RWPE1 (cell line): Measurements from ENCODE around the gene IL6R.

Experiments used
- CTCF ChIA-PET: fragments of 350-600 bp; sonication (Branson Sonifier 250); formaldehyde crosslinking; extraction: SDS; loops from one replicate; lab custom pipeline; 2021; lab: Yijun Ruan, JAX
- POLR2A ChIA-PET: fragments of 400-600 bp; formaldehyde crosslinking; extraction: SDS; loops from one replicate; lab custom pipeline; 2020; ENCODE audit warnings: antibody characterized with exemption; ENCODE audit not compliant: low non-redundant PET; lab: Yijun Ruan, JAX
- DNase-seq: peaks from one replicate; pipeline ENCODE4 v3.0.0; 2012; ENCODE audit warnings: low spot score
- H3K27ac ChIP-seq: fragments of 450-650 bp; 2 replicates; pipeline ENCODE4 v1.5.1; 2017
- CTCF ChIP-seq: fragments of 450-650 bp; conservative IDR thresholded peaks from 2 replicates; pipeline ENCODE4 v1.5.1; 2017; ENCODE audit warnings: low read depth, mild to moderate bottlenecking

Gene IL6R

GRCh38 chr1:154493276-154493675 is 88.1 kb downstream of the IL6R start:
- H3K27ac ChIP-seq: no peak overlapping the region
- DNase-seq: no peak
- POLR2A ChIA-PET: no interaction called here
- CTCF ChIA-PET: no interaction called here
- TF ChIP-seq CTCF: no peak

GRCh38 chr1:154495496-154496273 is 90.5 kb downstream of the IL6R start:
- H3K27ac ChIP-seq: no peak overlapping the region
- POLR2A ChIA-PET: no interaction called here
- CTCF ChIA-PET: no interaction called here
- no peak for DNase-seq
- no peak for TF ChIP-seq CTCF

GRCh38 chr1:154496383-154496782 is 91.2 kb downstream of the IL6R start:
- CTCF ChIA-PET: no interaction called here
- POLR2A ChIA-PET: no interaction called here
- DNase-seq: no peak
- no peak for TF ChIP-seq CTCF
- no peak overlapping the region for H3K27ac ChIP-seq

- DNase-seq: no peak
- no peak overlapping the region for H3K27ac ChIP-seq
- POLR2A ChIA-PET: no interaction called here
- TF ChIP-seq CTCF: no peak
- CTCF ChIA-PET: interaction anchor here (0.5 to 0.7 kb wide), 2 partner anchors 9 to 823 kb away, joined by 3 to 6 read pairs; partner anchors contain the start of gene RUSC1
Measured at GRCh38 chr1:154497026-154497806, 92.1 kb downstream of the IL6R start.

GRCh38 chr1:154499446-154499845 is 94.3 kb downstream of the IL6R start:
- ChIA-PET CTCF (no interaction called here), POLR2A (no interaction called here)
- no peak for DNase-seq
- H3K27ac ChIP-seq: no peak overlapping the region
- no peak for TF ChIP-seq CTCF

- TF ChIP-seq CTCF: no peak
- no peak for DNase-seq
- CTCF ChIA-PET: no interaction called here
- H3K27ac ChIP-seq: no peak overlapping the region
- POLR2A ChIA-PET: no interaction called here
Measured at GRCh38 chr1:154500533-154500932, 95.4 kb downstream of the IL6R start.
